ENCODE measurements around the gene RGL4.

DNA sequence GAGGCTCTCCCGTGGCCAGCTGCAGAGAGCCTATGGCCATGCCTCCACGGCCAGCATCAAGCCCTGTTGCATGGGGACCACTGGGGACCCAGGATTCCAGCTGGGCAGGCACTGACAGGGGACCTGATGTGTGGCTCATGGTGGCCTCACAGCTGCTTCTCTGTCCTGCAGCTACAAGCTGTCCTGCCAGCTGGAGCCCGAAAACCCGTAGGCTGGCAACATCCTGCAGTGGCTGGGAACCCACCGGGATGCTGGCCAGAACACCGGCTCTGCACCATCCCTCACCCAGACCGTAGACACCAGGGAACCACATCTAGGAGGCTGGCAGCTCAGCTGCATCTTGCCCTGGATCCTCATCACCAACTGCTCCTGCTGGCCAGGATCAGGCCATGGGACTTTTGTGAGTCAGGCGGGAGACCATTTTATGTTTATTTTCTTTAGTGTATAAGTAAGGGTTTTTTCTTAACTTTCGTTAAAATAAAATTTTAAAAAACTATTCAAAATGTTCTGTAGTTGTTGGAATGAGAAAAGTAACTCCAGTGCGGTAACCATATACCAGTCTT is 7.9 kb downstream of the RGL4 start:
- TF ChIP-seq, protein P1, sequence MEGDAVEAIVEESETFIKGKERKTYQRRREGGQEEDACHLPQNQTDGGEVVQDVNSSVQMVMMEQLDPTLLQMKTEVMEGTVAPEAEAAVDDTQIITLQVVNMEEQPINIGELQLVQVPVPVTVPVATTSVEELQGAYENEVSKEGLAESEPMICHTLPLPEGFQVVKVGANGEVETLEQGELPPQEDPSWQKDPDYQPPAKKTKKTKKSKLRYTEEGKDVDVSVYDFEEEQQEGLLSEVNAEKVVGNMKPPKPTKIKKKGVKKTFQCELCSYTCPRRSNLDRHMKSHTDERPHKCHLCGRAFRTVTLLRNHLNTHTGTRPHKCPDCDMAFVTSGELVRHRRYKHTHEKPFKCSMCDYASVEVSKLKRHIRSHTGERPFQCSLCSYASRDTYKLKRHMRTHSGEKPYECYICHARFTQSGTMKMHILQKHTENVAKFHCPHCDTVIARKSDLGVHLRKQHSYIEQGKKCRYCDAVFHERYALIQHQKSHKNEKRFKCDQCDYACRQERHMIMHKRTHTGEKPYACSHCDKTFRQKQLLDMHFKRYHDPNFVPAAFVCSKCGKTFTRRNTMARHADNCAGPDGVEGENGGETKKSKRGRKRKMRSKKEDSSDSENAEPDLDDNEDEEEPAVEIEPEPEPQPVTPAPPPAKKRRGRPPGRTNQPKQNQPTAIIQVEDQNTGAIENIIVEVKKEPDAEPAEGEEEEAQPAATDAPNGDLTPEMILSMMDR (IDR thresholded peaks at IDR 0.05 in 4 of 5, conservative IDR thresholded peaks at IDR 0.05 in 1 of 5) = no peak
- TF ChIP-seq POLR2A (IDR thresholded peaks at IDR 0.05) = no peak
